Panc1 (cell line): ENCODE data around the gene OVAAL.

Experiments used
- CTCF ChIP-seq: fragments of 450-650 bp; IDR thresholded peaks from 2 replicates; pipeline ENCODE4 v1.5.1; 2017; ENCODE audit warnings: mild to moderate bottlenecking
- POLR2AphosphoS5 ChIP-seq: IDR thresholded peaks from 2 replicates; pipeline ENCODE4 v1.6.1; 2012; ENCODE audit warnings: mild to moderate bottlenecking, low read depth, low read length, moderate library complexity

GRCh38 chr1:180609643-180610555 lies 51.1 kb downstream of the OVAAL start:
- TF ChIP-seq CTCF (no peak), POLR2AphosphoS5 (no peak)
